Epithelial cell of proximal tubule (primary cell): ENCODE results near the gene GPRIN1. TPM values are rescaled to one million over a fixed set of nuclear protein-coding genes. Genes with fewer than 3 reads are reported as not detected.

Experiments used
- DNase-seq: peaks from one replicate; pipeline ENCODE4 v3.0.0-alpha.2; 2011; ENCODE audit warnings: low read depth
- H3K4me3 ChIP-seq: 2 replicates; pipeline ENCODE4 v1.5.1; 2011; ENCODE audit warnings: low read depth, mild to moderate bottlenecking, low read length
- total RNA-seq: library from RNA; depleted of rRNA; stranded (reverse); fragments of >200 nt; gene quantifications from 2 replicates; pipeline ENCODE4 v1.2.3, GENCODE V29; 2015
- TF ChIP-seq, protein P1 (sequence below): conservative IDR thresholded peaks from 2 replicates; pipeline ENCODE4 v1.5.1; 2012; ENCODE audit warnings: low read depth, mild to moderate bottlenecking, low read length

The GPRIN1 gene
- total RNA-seq, 1 donor from 2014 or later, result 34.0 TPM

DNA sequence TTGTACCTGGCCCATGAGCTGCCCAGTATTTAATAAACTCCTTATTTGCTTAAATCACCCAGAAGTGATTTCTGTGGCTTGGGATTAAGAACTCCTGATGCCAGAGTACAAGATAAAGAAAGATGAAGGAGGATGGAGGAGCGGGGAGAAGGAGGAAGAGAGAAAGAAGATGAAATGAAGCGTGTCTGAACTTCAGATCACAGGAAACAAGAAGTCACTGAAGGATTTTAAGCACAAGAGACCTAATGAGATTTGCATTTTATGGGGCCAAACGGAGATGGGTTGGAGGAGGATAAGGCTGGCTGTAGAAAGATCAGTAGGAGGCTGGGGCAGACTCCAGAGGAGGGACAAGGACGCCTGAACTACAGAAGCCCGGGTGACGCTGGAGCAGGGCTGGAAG is 23.6 kb upstream of the GPRIN1 start:
- TF ChIP-seq, protein P1, sequence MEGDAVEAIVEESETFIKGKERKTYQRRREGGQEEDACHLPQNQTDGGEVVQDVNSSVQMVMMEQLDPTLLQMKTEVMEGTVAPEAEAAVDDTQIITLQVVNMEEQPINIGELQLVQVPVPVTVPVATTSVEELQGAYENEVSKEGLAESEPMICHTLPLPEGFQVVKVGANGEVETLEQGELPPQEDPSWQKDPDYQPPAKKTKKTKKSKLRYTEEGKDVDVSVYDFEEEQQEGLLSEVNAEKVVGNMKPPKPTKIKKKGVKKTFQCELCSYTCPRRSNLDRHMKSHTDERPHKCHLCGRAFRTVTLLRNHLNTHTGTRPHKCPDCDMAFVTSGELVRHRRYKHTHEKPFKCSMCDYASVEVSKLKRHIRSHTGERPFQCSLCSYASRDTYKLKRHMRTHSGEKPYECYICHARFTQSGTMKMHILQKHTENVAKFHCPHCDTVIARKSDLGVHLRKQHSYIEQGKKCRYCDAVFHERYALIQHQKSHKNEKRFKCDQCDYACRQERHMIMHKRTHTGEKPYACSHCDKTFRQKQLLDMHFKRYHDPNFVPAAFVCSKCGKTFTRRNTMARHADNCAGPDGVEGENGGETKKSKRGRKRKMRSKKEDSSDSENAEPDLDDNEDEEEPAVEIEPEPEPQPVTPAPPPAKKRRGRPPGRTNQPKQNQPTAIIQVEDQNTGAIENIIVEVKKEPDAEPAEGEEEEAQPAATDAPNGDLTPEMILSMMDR, result no peak
- H3K4me3 ChIP-seq, result no peak overlapping the region
- no peak for DNase-seq

DNA sequence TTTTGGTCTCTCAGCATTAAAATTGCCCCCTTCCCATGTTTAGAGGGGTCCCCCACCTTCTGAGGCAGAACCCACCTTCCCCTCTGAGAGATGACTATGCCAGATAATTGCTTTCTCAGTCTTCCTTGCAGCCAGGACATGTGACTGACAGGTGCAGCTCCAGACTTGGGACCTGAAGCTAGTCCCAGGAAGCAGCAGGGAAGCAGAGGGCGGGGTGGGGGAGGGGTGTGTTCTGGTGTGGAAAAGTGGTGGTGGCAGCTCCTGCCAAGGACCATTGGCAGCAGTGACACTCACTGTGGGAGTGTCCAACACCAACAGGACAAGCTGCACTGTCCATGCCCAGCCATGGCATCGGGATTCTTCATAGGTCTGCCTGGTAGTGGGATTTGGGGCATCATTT is 22.8 kb upstream of the GPRIN1 start:
- no peak overlapping the region for H3K4me3 ChIP-seq
- TF ChIP-seq, protein P1, result no peak
- no peak for DNase-seq

DNA sequence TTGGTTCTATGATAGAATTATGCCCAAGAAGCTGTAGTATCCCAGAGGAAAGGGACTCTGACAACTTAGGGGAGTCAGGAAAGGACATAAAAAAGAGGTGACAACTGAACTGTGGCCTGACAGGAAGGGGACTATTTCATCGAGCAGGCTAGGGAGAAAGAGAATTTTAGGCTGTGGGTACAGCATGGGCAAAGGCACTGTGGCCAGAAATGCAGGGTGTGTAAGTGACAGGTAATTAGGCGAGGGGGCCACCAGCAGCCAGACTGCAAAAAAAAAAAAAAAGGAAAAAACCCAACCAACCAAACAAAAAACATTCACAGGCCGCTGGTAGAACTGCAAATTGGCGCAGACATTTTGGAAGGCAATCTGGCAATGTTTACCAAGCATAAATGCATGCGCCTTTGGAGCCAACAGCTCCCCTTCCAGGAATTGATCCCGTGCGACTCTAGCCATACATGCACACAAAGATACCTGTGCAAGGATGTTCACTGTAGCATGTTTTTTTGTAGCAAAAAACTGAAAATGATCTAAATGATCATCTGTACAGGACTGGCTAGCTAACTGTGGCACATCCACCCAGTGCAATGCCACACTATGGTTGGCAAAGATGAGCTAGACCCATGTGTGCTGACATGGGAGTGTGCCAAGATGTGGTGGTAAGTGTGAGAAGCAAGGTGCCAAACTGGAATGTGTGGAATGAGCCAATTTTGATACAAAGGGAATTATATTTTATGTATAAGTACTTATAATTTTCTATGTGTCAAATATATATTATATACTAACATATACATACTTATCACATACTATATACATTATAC is 21.6 kb upstream of the GPRIN1 start:
- DNase-seq, result no peak
- no peak overlapping the region for H3K4me3 ChIP-seq

DNA sequence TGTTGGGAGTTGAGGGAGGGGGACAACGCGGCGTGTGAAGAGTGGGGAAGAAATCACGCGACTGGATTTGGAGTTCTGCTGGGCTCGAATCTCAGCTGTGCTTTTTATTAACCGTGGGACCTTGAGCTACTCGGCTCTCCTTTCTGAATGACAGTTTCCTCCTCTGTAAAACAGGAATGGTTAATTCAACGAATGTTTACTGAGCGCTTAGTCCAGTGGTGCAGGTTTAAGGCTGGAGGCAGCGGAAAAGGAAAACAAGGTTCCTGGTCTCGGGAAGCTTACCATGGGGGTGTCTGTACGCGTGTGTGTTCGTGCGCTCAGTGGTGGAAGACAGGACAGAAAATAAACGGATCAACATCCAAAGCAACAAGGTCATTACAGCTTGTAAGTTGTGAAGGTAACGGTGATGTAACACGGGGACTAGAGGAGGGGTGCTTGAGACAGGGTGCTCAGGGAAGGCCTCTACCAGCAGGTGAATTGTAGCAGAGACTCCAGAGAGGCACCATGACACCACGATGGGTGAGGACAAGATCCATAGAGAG is 20.8 kb upstream of the GPRIN1 start:
- peak overlapping the region; percentile 50 for H3K4me3 ChIP-seq
- TF ChIP-seq, protein P1, result no peak
- no peak for DNase-seq

More for the DNA sequence above, 21.6 kb upstream of the GPRIN1 start:
- TF ChIP-seq, protein P1, result no peak

DNA sequence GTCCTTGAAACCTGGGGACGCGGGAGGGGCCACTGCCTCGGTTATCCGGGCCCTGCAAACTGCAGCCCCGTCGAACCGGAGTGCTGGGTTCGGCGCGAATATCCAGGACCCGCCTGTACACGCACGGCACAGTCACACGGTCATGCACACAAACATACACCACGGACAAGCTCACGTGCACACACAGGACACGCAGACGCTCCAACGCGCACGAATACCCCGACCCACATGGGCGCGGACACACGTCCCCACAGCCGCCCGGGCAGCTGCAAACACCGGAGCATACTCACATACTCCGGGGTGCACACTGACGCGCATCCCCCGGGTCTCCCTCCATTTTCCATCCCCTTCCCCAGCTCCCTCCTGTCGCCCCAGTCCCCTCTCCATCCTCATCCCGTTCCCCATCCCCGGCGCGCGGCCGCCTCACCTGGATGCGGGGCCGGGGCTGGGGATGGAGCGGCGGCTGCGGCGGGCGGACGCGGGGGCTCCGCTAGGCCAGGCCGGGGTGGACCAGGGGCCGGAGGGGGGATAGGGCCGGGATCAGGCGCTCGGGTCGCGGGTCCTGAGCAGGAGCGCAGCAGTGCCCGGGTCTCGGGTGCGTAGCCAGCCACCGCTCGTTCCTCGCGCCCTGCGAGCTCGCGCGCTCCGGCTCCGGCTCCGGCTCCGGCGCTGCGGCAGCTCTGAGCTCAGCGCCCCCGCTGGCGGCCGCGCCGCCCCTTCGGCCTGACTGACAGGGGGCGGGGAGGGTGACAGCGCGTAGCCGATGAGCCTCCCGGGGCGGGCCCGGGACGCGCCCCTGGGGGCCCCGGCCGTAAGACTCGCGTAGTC is 20.1 kb upstream of the GPRIN1 start, which contains the start of the genes EIF4E1B and SNCB:
Gene EIF4E1B (plus strand): TSS at position 823 of the 828 bp plus-strand sequence. CDS start 12,113 bp downstream, outside the sequence.
Gene SNCB (minus strand): TSS at position 682 of the 828 bp plus-strand sequence. CDS start 880 bp downstream, outside the sequence.
- no peak for DNase-seq

DNA sequence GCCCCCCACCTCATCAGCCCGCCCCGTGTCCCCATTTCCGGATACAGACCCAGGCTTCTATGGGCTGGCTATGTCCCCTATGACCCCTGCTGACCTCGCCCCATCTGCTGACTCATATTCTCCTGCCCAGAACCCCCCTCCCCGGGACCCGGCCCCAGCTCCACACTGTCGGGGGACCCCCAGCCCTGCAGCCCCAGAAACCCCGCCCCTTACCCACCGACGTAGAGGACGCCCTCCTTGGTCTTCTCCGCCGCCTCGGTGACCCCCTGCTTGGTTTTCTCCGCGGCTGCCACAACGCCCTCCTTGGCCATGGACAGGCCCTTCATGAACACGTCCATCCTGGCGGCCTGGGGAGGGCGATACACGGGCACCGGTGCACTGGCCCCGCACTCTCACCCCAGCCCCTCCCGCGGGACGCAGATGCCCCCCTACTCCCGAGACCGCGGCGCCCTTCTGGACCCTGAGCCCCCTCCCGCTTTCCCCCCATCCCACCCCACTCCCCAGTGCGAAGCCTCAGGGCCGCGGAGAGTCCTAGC is 19.4 kb upstream of the GPRIN1 start:
- TF ChIP-seq, protein P1, result no peak
- no peak overlapping the region for H3K4me3 ChIP-seq
- DNase-seq, result no peak

More for the DNA sequence above, 20.1 kb upstream of the GPRIN1 start, which contains the start of the genes EIF4E1B and SNCB:
- TF ChIP-seq, protein P1, result peak; percentile 11
- peak within 1 kb of the TSS; percentile 50 for H3K4me3 ChIP-seq
